Ecto neural progenitor cell (in vitro differentiated cells): ENCODE data around the gene FRS2.

Source experiments
- DNase-seq: peaks from one replicate; pipeline ENCODE4 v3.0.0-alpha.2; 2018; ENCODE audit warnings: low spot score

FRS2 gene

GRCh38 chr12:69502345-69503081, 32.3 kb downstream of the FRS2 start:
- DNase-seq: no peak

DNA sequence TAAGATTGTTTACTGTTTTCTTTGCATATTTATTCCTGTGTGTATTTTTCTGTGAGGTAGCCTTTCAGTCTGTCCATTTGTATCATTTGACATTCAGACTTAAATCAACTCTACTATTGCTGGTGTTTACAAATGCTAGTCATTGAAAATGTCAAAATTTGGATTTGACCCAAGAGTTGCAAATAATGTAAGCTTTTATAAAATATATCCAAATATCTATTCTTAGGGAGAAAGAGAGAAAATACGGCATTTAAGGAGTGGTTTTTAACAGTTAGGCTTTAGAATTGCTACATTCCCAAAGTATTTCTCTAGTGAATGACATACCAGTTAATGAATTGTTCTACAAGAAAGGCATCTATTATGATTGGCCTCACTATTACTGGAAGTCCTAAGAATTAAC, 37.9 kb downstream of the FRS2 start:
- DNase-seq: no peak

- no peak for DNase-seq
Observed at GRCh38 chr12:69508621-69509020, 38.4 kb downstream of the FRS2 start.

DNA sequence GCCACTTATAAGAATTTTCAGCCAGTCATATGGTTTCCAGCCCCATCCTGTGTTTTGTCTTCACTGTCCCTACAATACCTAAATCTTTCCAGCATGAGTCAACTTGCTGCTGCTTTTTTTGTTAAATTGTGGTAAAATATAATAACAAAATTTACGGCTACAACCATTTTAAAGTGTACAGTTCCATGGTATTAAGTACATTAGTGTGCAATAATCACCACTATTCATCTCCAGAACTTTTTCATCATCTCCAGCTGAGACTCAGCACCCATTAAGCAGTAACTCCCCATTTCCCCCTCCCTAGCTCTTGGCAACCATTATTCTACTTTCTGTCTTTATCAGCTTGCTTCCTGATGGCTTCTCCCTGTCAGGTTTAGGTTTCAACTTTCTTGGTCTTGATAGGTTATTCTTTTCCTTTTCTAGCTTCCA, 39.1 kb downstream of the FRS2 start:
- no peak for DNase-seq

DNA sequence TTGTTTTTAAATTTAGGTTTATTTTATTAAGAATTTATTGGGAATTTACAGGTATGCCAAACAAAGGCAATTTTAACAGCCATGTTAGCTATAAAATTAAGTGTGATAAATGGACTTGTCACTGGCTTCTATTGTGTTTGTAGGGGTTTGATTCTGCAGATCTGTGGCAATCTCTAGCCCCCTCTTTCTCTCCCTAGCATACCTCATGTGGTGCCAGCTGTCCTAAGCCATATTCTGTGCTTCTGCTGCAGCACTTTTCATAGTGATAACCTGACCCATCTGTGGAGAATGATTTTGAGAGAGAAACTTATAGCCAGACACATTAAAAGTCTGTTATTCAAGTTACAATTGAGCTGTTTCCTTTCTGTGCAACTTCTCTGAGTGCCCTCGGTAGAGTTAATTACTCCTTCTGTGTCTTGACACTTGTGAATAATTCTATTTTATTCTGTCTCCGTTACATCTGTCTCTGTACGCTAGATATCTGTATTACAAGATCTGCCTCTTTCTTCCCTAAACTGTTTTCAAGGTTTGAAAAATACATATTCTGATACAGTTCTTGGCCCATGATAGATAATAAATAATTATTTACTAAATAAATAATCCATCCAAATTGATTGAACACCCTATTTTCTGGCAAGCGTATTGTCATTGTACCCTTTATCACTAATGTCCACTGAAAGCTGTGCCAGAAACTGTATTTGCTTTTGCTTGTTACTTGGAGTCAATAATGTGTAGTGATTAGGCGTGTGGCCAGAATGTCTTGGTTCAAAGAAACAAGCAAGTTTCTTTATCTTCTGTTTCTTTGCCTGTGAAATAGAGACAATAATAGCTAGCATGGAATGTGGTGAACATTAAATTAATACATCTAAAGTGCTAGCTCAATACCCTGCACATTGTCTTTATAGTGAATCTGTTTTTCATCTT, 40.0 kb downstream of the FRS2 start:
- DNase-seq: no peak

DNA sequence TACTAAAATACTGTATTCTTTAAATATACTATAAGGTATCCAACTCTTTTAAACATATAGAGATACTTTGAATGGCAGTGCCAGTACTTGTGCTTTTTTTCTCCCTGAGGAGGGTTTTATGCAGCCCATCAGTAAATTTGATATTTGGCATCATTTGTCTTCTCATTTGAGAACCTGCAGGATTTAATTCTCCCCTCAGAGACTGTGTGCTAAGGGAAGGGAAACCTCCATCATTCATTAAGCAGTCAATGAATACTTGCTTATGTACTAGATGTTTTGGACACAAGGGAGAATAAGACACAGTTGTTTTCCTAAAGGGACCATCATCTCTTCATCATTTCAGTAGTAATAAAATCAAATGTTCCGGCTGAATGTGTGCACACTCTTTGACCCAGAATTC, 40.8 kb downstream of the FRS2 start:
- DNase-seq: no peak

DNA sequence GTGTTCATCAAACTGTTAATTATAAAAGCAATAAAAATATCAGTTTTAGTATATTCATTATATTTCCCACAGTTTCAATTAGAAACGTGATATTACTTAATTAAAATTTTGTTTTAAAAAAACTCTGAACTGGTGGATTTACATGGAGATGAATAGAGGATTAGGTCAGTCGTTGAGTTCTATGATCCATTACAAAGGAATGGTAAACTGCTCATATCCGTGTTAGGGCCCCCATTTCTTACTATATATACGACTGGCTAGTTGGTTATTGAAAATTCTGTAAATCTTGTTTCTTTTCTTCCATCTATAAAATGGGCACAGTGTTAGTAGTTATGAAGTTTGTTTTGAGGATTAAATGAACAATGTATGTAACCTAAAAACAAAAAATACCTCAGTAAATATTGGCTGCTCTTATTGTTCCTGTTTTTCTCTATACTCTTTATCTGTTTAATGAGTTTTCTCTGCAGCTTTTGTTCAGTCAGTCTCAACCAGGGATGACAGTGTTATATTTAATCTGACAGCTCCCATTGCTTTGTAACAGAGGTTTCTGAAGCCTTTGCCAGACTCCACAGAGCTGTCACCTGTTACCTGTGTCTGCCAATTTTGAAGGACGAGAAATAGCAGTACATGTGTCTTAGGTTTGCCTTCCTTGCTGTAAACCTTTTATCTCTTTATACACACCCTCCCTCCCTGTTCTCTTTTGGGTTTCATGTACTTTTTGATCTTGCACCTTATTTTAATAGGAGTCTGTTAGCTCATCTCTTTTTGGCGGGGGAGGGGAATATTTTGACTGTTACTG, 41.5 kb downstream of the FRS2 start:
- DNase-seq: no peak

DNA sequence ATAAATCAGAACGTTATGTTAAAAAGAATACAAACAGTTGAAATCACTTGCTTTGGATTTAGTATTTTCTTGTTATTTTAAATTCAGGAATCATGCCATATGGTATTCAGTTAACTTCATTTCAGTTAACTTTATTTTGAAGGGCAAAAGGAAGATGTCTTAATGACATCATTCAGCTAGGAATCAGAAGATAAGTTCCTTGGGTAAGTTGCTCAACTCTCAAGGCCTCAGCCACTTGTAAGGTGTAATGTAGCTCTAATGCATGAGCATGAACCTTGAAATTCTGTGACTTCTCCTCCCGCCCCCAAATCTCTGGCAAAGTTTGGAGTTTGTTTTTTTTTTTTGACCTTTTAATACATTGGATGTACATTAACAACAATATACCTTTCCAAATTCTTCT, 42.6 kb downstream of the FRS2 start:
- DNase-seq: no peak

GRCh38 chr12:69513297-69513696, 43.1 kb downstream of the FRS2 start:
- DNase-seq: no peak

- DNase-seq: no peak
Observed at GRCh38 chr12:69514111-69514510, 43.9 kb downstream of the FRS2 start.

GRCh38 chr12:69514845-69515244, 44.7 kb downstream of the FRS2 start:
- DNase-seq: no peak

GRCh38 chr12:69515394-69515930, 45.3 kb downstream of the FRS2 start:
- DNase-seq: no peak

- DNase-seq: no peak
Observed at GRCh38 chr12:69516950-69517349, 46.8 kb downstream of the FRS2 start.

DNA sequence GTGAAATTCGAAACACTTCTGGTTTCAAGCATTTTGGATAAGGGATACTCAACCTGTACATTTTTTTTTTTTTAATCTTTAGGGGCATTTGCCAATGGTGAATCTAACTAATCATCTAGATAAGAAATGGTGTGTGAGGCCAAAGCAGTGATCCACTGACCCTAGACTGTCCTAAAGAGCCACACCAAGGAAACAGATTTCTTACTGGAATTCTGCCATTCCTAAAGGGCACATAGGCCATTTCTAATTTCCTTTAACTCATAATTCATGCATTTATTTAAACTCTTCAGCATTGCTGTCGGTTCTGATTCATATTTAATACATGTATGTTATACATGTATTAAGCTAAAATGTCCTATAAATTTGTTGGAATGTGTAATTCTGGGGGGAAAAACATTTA, 47.2 kb downstream of the FRS2 start:
- DNase-seq: no peak

DNA sequence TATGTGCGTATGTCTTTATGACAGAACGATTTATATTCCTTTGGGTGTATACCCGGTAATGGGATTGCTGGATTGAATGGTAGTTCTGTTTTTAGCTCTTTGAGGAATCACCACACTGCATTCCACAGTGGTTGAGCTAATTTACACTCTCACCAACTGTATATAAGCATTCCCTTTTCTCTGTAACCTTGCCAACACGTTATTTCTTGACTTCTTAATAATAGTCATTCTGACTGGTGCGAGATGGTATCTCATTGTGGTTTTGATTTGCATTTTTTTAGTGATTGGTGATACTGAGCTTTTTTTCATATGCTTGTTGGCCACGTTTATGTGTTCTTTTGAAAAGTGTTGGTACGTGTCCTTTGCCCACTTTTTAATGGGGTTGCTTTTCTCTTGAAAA, 49.7 kb downstream of the FRS2 start:
- no peak for DNase-seq

- no peak for DNase-seq
Observed at GRCh38 chr12:69523433-69524330, 53.5 kb downstream of the FRS2 start.

- DNase-seq: no peak
Observed at GRCh38 chr12:69524331-69524630, 54.1 kb downstream of the FRS2 start.

- DNase-seq: no peak
Observed at GRCh38 chr12:69524755-69525469, 54.7 kb downstream of the FRS2 start.

DNA sequence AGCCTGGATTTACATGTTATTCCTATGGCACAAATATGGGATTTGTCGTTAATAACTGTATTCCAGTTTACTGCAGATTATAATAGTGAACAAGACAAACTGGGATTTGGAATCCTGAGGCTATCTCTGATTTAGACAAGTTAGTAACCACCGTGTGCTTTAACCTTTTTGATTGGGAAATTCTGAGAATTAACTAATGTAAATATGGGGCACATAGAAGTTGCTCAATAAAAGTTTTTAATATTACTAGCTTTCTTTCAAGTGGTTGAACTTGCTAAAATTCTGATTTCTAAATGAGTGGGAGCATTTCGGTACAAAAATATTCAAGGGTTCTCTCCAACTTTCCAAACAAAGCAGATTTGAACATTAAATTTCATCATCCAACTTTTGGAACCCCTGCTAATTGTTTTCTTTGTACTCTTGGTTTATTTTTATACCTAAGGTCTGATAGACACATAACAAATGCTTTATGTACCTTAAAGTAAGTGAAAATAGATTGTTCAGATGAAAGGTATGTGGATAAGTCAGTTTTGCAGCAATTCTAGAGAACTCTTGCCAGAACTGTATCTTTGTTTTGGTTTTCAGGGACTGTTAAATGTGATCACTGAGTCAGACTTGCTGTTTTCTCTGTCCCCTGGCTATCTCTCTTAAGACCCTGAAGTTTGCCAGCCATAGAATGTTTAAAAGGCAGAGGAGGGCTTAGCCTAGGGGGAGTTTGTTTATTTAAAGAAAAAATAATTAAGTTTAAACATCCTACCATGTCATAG, 57.5 kb downstream of the FRS2 start:
- no peak for DNase-seq

GRCh38 chr12:69529021-69529420, 58.8 kb downstream of the FRS2 start:
- no peak for DNase-seq
